ENCODE results near the gene SLC15A1.

Gene SLC15A1

GRCh38 chr13:98664047-98664446, 88.4 kb downstream of the SLC15A1 start:
- peak; percentile 29 for DNase-seq
- no peaks in the 10 kb centered on the region for H3K9me3 Mint-ChIP-seq
- peaks cover 16% of the 10 kb centered on the region for H3K27me3 Mint-ChIP-seq
- H3K4me1 Mint-ChIP-seq = peaks cover 2% of the 10 kb centered on the region
- CTCF ChIA-PET = interaction anchor here (2.1 kb wide), 1 partner anchor 11 kb away, joined by 9 read pairs; no protein-coding TSS in a partner anchor
- H3K4me3 Mint-ChIP-seq = no peak overlapping the region
- H3K27ac Mint-ChIP-seq = no peak overlapping the region
- H3K36me3 Mint-ChIP-seq = no peaks in the 10 kb centered on the region

GRCh38 chr13:98658131-98658530, 94.3 kb downstream of the SLC15A1 start:
- Mint-ChIP-seq H3K36me3 (no peaks in the 10 kb centered on the region), H3K27me3 (peaks cover 8% of the 10 kb centered on the region), H3K9me3 (no peaks in the 10 kb centered on the region), H3K27ac (no peak overlapping the region), H3K4me3 (no peak overlapping the region), H3K4me1 (peaks cover 2% of the 10 kb centered on the region)
- CTCF ChIA-PET = no interaction called here
- DNase-seq = no peak

GRCh38 chr13:98657506-98658085, 94.9 kb downstream of the SLC15A1 start:
- Mint-ChIP-seq H3K4me1 (peaks cover 2% of the 10 kb centered on the region), H3K9me3 (no peaks in the 10 kb centered on the region), H3K4me3 (no peak overlapping the region), H3K27me3 (peaks cover 8% of the 10 kb centered on the region), H3K36me3 (no peaks in the 10 kb centered on the region), H3K27ac (no peak overlapping the region)
- CTCF ChIA-PET = no interaction called here
- no peak for DNase-seq

GRCh38 chr13:98656223-98656622, 96.2 kb downstream of the SLC15A1 start:
- no peak overlapping the region for H3K27ac Mint-ChIP-seq
- H3K27me3 Mint-ChIP-seq = peaks cover 8% of the 10 kb centered on the region
- no peaks in the 10 kb centered on the region for H3K36me3 Mint-ChIP-seq
- peaks cover 2% of the 10 kb centered on the region for H3K4me1 Mint-ChIP-seq
- CTCF ChIA-PET = interaction anchor here (6.7 kb wide), 1 partner anchor 210 kb away, joined by 142 read pairs; no protein-coding TSS in a partner anchor
- no peaks in the 10 kb centered on the region for H3K9me3 Mint-ChIP-seq
- no peak for DNase-seq
- H3K4me3 Mint-ChIP-seq = no peak overlapping the region

GRCh38 chr13:98653463-98653985, 98.9 kb downstream of the SLC15A1 start:
- Mint-ChIP-seq H3K27ac (no peak overlapping the region), H3K9me3 (no peaks in the 10 kb centered on the region), H3K4me3 (no peak overlapping the region), H3K27me3 (peaks cover 11% of the 10 kb centered on the region), H3K36me3 (no peaks in the 10 kb centered on the region), H3K4me1 (peaks cover 2% of the 10 kb centered on the region)
- DNase-seq = peak; percentile 83
- CTCF ChIA-PET = interaction anchor here (0.6 to 6.7 kb wide), 44 partner anchors 8 to 360 kb away, joined by 3 to 142 read pairs (median 4); no protein-coding TSS in a partner anchor

GRCh38 chr13:98652721-98653462, 99.6 kb downstream of the SLC15A1 start:
- CTCF ChIA-PET = interaction anchor here (0.7 to 6.7 kb wide), 46 partner anchors 9 to 359 kb away, joined by 3 to 142 read pairs (median 4); no protein-coding TSS in a partner anchor
- no peak overlapping the region for H3K4me3 Mint-ChIP-seq
- no peaks in the 10 kb centered on the region for H3K36me3 Mint-ChIP-seq
- peaks cover 11% of the 10 kb centered on the region for H3K27me3 Mint-ChIP-seq
- H3K4me1 Mint-ChIP-seq = peaks cover 2% of the 10 kb centered on the region
- H3K9me3 Mint-ChIP-seq = no peaks in the 10 kb centered on the region
- no peak for DNase-seq
- H3K27ac Mint-ChIP-seq = no peak overlapping the region

GRCh38 chr13:98652276-98652675, 100.2 kb downstream of the SLC15A1 start:
- CTCF ChIA-PET = interaction anchor here (0.8 to 6.7 kb wide), 21 partner anchors 13 to 307 kb away, joined by 3 to 142 read pairs (median 5); no protein-coding TSS in a partner anchor
- Mint-ChIP-seq H3K27me3 (peaks cover 11% of the 10 kb centered on the region), H3K27ac (no peak overlapping the region), H3K9me3 (no peaks in the 10 kb centered on the region), H3K4me3 (no peak overlapping the region), H3K4me1 (peaks cover 2% of the 10 kb centered on the region), H3K36me3 (no peaks in the 10 kb centered on the region)
- DNase-seq = no peak

- no peaks in the 10 kb centered on the region for H3K9me3 Mint-ChIP-seq
- CTCF ChIA-PET = interaction anchor here (1.0 to 6.7 kb wide), 8 partner anchors 17 to 206 kb away, joined by 3 to 142 read pairs (median 11); no protein-coding TSS in a partner anchor
- H3K27ac Mint-ChIP-seq = no peak overlapping the region
- H3K4me3 Mint-ChIP-seq = no peak overlapping the region
- H3K36me3 Mint-ChIP-seq = no peaks in the 10 kb centered on the region
- H3K27me3 Mint-ChIP-seq = peaks cover 12% of the 10 kb centered on the region
- no peak for DNase-seq
- H3K4me1 Mint-ChIP-seq = peaks cover 2% of the 10 kb centered on the region
Observed at GRCh38 chr13:98651744-98652143, 100.7 kb downstream of the SLC15A1 start.

GRCh38 chr13:98650396-98651107, 101.9 kb downstream of the SLC15A1 start:
- no peak overlapping the region for H3K27ac Mint-ChIP-seq
- no peaks in the 10 kb centered on the region for H3K9me3 Mint-ChIP-seq
- CTCF ChIA-PET = interaction anchor here (0.9 to 6.7 kb wide), 3 partner anchors 185 to 204 kb away, joined by 3 to 142 read pairs (median 20); no protein-coding TSS in a partner anchor
- H3K4me3 Mint-ChIP-seq = no peak overlapping the region
- no peaks in the 10 kb centered on the region for H3K36me3 Mint-ChIP-seq
- no peak for DNase-seq
- peaks cover 2% of the 10 kb centered on the region for H3K4me1 Mint-ChIP-seq
- peaks cover 23% of the 10 kb centered on the region for H3K27me3 Mint-ChIP-seq

- Mint-ChIP-seq H3K4me1 (peaks cover 2% of the 10 kb centered on the region), H3K27me3 (peaks cover 22% of the 10 kb centered on the region), H3K27ac (no peak overlapping the region), H3K9me3 (no peaks in the 10 kb centered on the region), H3K36me3 (no peaks in the 10 kb centered on the region), H3K4me3 (no peak overlapping the region)
- no peak for DNase-seq
- CTCF ChIA-PET = no interaction called here
Observed at GRCh38 chr13:98649861-98650260, 102.6 kb downstream of the SLC15A1 start.

- CTCF ChIA-PET = interaction anchor here (1.4 kb wide), 1 partner anchor 204 kb away, joined by 5 read pairs; no protein-coding TSS in a partner anchor
- Mint-ChIP-seq H3K27ac (no peak overlapping the region), H3K4me3 (no peak overlapping the region)
Observed at GRCh38 chr13:98648686-98649085, 103.8 kb downstream of the SLC15A1 start.

GRCh38 chr13:98648141-98648540, 104.3 kb downstream of the SLC15A1 start:
- Mint-ChIP-seq H3K4me1 (no peaks in the 10 kb centered on the region), H3K27ac (no peak overlapping the region), H3K9me3 (no peaks in the 10 kb centered on the region), H3K27me3 (peaks cover 24% of the 10 kb centered on the region), H3K36me3 (no peaks in the 10 kb centered on the region), H3K4me3 (no peak overlapping the region)
- CTCF ChIA-PET = interaction anchor here (0.6 to 1.4 kb wide), 3 partner anchors 20 to 245 kb away, joined by 3 to 5 read pairs (median 4); no protein-coding TSS in a partner anchor
- no peak for DNase-seq

More at GRCh38 chr13:98648686-98649085, 103.8 kb downstream of the SLC15A1 start:
- no peaks in the 10 kb centered on the region for H3K36me3 Mint-ChIP-seq
- no peaks in the 10 kb centered on the region for H3K9me3 Mint-ChIP-seq
- peaks cover 27% of the 10 kb centered on the region for H3K27me3 Mint-ChIP-seq
- peaks cover 2% of the 10 kb centered on the region for H3K4me1 Mint-ChIP-seq
- no peak for DNase-seq

- Mint-ChIP-seq H3K27ac (no peak overlapping the region), H3K4me1 (no peaks in the 10 kb centered on the region), H3K27me3 (peaks cover 24% of the 10 kb centered on the region), H3K9me3 (no peaks in the 10 kb centered on the region), H3K36me3 (no peaks in the 10 kb centered on the region), H3K4me3 (no peak overlapping the region)
- CTCF ChIA-PET = no interaction called here
- DNase-seq = no peak
Observed at GRCh38 chr13:98647121-98647520, 105.4 kb downstream of the SLC15A1 start.

- no peak for DNase-seq
- Mint-ChIP-seq H3K27me3 (peaks cover 20% of the 10 kb centered on the region), H3K36me3 (no peaks in the 10 kb centered on the region), H3K4me3 (no peak overlapping the region), H3K4me1 (no peaks in the 10 kb centered on the region), H3K9me3 (no peaks in the 10 kb centered on the region), H3K27ac (no peak overlapping the region)
- CTCF ChIA-PET = interaction anchor here (1.8 kb wide), 1 partner anchor 10 kb away, joined by 5 read pairs; no protein-coding TSS in a partner anchor
Observed at GRCh38 chr13:98643479-98643878, 109.0 kb downstream of the SLC15A1 start.

Data from activated naive CD4-positive, alpha-beta T cell treated with anti-CD3 and anti-CD28 coated beads, Interleukin-2, amount 10 ng/mL, durations not matched to agents 7 days and 5 days (primary cell).